Calu3 (cell line): Measurements from ENCODE around the gene SMAD1. TPM values are rescaled to one million over a fixed set of nuclear protein-coding genes. Genes with fewer than 3 reads are reported as not detected.

Source experiments
- BruUV-seq: library from RNA; stranded (reverse); fragments of 400-500 nt; replicated peaks from 2 replicates; lab custom pipeline; 2021; lab: Mats Ljungman, UMichigan
- CTCF ChIA-PET: fragments of 300-600 bp; sonication (Branson Sonifier 250); formaldehyde crosslinking; loops from one replicate; lab custom pipeline; 2022; ENCODE audit warnings: antibody characterized with exemption; lab: Charles Lee
- DNase-seq: peaks from one replicate; pipeline ENCODE4 v3.0.0; 2022
- H3K27ac Mint-ChIP-seq: one replicate; pipeline ENCODE4 v1.8.0; 2022; ENCODE audit warnings: mixed read lengths; ENCODE audit not compliant: unreplicated experiment
- H3K27me3 Mint-ChIP-seq: one replicate; pipeline ENCODE4 v1.8.0; 2022; ENCODE audit warnings: mixed read lengths; ENCODE audit not compliant: unreplicated experiment
- H3K36me3 Mint-ChIP-seq: one replicate; pipeline ENCODE4 v1.8.0; 2022; ENCODE audit warnings: mild to moderate bottlenecking, moderate library complexity, mixed read lengths; ENCODE audit not compliant: insufficient read depth, unreplicated experiment
- H3K4me1 Mint-ChIP-seq: one replicate; pipeline ENCODE4 v1.8.0; 2022; ENCODE audit warnings: mild to moderate bottlenecking, low read depth, mixed read lengths; ENCODE audit not compliant: unreplicated experiment
- H3K4me3 Mint-ChIP-seq: one replicate; pipeline ENCODE4 v1.8.0; 2022; ENCODE audit warnings: mild to moderate bottlenecking, low read depth, moderate library complexity, mixed read lengths; ENCODE audit not compliant: unreplicated experiment
- H3K9me3 Mint-ChIP-seq: one replicate; pipeline ENCODE4 v1.8.0; 2022; ENCODE audit warnings: low read depth, mixed read lengths; ENCODE audit not compliant: unreplicated experiment
- CTCF ChIP-seq: fragments of 200-600 bp; IDR thresholded peaks from one replicate; pipeline ENCODE4 v1.8.0; 2022; ENCODE audit warnings: antibody characterized with exemption; ENCODE audit not compliant: unreplicated experiment
- intact Hi-C: fragments of 100-400 bp; cut with micrococcal nuclease; formaldehyde crosslinking; loops from one replicate; pipeline ENCODE4 v1.10.0; 2022; ENCODE audit not compliant: unreplicated experiment
- total RNA-seq: library from RNA; stranded (reverse); gene quantifications from 2 replicates; pipeline ENCODE4 v1.2.3, GENCODE V29; 2022

The SMAD1 gene
- total RNA-seq, 1 experiment from 2014 or later = 15.3 TPM

- no peak overlapping the region for H3K4me3 Mint-ChIP-seq
- DNase-seq = peak; percentile 3
- no peak for TF ChIP-seq CTCF
- no peaks in the 10 kb centered on the region for H3K4me1 Mint-ChIP-seq
- no peaks in the 10 kb centered on the region for H3K27me3 Mint-ChIP-seq
- no peak overlapping the region for H3K27ac Mint-ChIP-seq
- CTCF ChIA-PET = no interaction called here
- no TSS peak for BruUV-seq
- H3K36me3 Mint-ChIP-seq = peaks cover 13% of the 10 kb centered on the region
- H3K9me3 Mint-ChIP-seq = no peaks in the 10 kb centered on the region
- intact Hi-C loops = no loop called here
Measured at GRCh38 chr4:145528601-145529000, 46.9 kb downstream of the SMAD1 start.

- BruUV-seq = no TSS peak
- no peaks in the 10 kb centered on the region for H3K4me1 Mint-ChIP-seq
- intact Hi-C loops = no loop called here
- no peaks in the 10 kb centered on the region for H3K9me3 Mint-ChIP-seq
- H3K27ac Mint-ChIP-seq = no peak overlapping the region
- TF ChIP-seq CTCF = no peak
- no peak for DNase-seq
- H3K27me3 Mint-ChIP-seq = no peaks in the 10 kb centered on the region
- H3K36me3 Mint-ChIP-seq = peaks cover 13% of the 10 kb centered on the region
- CTCF ChIA-PET = no interaction called here
- no peak overlapping the region for H3K4me3 Mint-ChIP-seq
Measured at GRCh38 chr4:145530189-145530588, 48.5 kb downstream of the SMAD1 start.

- H3K9me3 Mint-ChIP-seq = no peaks in the 10 kb centered on the region
- BruUV-seq = no TSS peak
- H3K27me3 Mint-ChIP-seq = no peaks in the 10 kb centered on the region
- intact Hi-C loops = no loop called here
- H3K4me3 Mint-ChIP-seq = no peak overlapping the region
- CTCF ChIA-PET = no interaction called here
- H3K27ac Mint-ChIP-seq = no peak overlapping the region
- H3K36me3 Mint-ChIP-seq = peaks cover 13% of the 10 kb centered on the region
- no peak for TF ChIP-seq CTCF
- H3K4me1 Mint-ChIP-seq = no peaks in the 10 kb centered on the region
- DNase-seq = no peak
Measured at GRCh38 chr4:145530662-145531061, 49.0 kb downstream of the SMAD1 start.

- CTCF ChIA-PET = no interaction called here
- no TSS peak for BruUV-seq
- no peak for DNase-seq
- no peaks in the 10 kb centered on the region for H3K9me3 Mint-ChIP-seq
- no peak overlapping the region for H3K27ac Mint-ChIP-seq
- peaks cover 13% of the 10 kb centered on the region for H3K36me3 Mint-ChIP-seq
- H3K27me3 Mint-ChIP-seq = no peaks in the 10 kb centered on the region
- intact Hi-C loops = no loop called here
- H3K4me3 Mint-ChIP-seq = no peak overlapping the region
- no peak for TF ChIP-seq CTCF
- no peaks in the 10 kb centered on the region for H3K4me1 Mint-ChIP-seq
Measured at GRCh38 chr4:145531223-145531622, 49.6 kb downstream of the SMAD1 start.
